Epidermal melanocyte (primary cell): Measurements from ENCODE around the gene AADAT.
A peak's percentile ranks its signal among the peaks of the same experiment; 100 is the strongest.
"Not testable (repeated sequence)": the region's sequence is repeated elsewhere in the genome, so short reads cannot be mapped to it uniquely, and the experiment has no call there.

Experiments
- DNase-seq: peaks from one replicate; pipeline ENCODE4 v3.0.0; 2011; ENCODE audit warnings: low spot score; ENCODE audit not compliant: insufficient read length

Gene AADAT

GRCh38 chr4:170090352-170091052 lies 746 bp upstream of the AADAT start:
- DNase-seq = no peak

DNA sequence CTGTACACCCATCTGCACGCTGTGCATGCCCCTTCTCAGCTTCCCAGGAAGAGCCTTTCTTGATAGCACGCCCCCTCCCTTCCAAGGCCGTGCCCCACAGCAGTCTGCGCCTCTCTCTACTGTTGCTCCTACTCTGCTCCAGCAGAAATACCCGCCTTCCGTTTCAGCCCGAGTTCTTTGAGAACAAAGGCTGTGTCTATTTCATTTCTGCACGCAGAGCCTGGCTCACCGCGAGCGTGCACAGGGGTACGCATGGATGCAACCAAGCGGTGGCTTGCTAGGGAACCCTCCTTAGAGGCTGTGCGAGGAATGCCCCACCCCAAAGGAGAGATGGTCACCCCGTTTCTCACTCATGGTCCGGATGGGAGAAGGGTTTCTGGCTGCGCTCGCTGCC lies 485 bp downstream of the AADAT start:
- peak; percentile 34 for DNase-seq

DNA sequence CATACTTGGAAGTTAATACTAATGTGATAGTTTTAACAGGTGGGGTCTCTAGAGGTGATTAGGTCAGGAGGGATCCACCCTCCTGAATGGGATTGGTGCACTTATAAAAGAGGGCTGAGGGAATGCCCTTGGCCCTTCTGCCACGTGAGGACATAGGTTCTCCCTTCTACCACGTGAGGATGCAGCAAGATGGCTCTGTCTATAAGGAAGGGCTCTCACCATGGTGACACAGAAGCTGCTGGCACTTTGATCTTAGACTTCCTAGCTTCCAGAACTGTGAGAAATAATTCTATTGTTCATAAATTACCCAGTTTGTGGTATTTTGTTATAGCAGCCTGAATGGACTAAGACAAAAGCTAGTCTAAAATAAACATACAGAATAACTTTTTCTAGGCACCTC lies 1.0 kb downstream of the AADAT start:
- no peak for DNase-seq

- DNase-seq = no peak
Measured at GRCh38 chr4:170087163-170087700, 2.5 kb downstream of the AADAT start.

DNA sequence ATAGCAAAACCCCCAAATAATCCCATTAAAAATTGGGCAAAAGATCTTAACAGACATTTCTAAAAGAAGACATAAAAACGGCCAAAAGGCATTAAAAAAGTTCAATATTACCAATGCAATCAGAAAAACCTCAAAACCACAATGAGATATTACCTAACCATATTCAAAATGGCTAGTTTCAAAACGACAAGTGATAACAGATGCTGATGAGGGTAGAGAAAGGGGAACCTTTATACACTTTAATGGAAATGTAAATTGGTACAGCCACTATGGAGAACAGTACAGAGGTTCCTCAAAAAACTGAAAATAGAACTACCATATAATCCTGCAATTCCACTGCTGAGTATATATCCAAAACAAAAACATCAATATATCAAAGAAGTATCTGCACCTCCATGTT lies 6.2 kb downstream of the AADAT start:
- no peak for DNase-seq

DNA sequence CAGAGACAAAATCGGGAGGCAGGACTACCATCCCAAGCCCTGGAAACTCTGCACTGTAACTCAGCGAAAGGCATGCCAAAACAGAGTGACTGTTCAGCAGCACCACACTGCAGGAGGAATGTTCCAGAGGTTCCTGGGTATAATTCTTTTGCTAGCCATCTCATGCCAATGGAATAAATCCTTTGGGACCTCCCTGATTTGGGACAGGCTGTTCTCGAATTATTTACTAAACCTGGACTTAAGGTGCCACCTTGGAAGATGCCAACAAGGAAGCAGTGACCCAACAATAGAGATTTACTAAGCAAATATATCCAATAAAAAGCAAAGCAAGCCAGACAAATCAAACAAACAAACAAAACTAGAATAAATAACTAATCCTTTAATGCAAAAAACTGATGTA lies 9.3 kb downstream of the AADAT start:
- DNase-seq = no peak

DNA sequence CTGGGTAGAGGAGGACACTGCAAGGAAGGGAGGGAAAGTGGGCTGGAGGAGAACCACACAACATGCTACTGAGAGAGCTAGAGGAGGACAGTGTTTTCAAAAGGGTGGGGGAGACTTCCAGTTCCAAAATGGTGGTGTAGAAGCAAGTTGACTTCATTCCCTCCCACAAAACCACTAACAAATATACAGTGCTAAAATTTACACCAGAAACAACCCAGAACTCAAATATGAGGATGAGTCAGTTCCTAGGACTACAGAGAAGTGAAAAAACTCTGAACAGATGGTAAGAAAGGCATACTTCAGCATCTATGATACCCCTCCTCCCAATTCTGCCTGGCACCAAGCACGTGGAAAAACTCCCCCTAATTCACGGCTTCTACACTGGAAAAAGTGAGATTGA lies 9.8 kb downstream of the AADAT start:
- no peak for DNase-seq

DNA sequence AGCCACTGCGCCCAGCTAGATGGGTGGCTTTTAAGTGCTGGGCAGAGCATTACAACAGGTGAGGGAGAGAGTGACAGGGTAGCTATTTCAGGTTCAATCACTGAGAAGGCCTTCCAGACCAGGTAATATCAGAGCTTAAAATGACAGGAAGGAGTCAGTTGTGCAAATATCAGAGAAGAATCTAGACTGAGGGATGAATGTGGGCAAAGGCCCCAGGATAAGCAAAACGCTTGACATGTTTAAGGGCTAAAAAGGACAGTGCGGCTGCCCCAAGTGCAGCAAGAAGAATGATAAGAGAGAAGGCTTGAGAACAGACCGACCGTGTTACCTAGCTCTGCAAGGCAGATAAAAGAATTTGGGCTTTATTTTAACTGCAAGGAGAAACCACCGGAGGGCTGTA lies 18.6 kb downstream of the AADAT start:
- DNase-seq = no peak

DNA sequence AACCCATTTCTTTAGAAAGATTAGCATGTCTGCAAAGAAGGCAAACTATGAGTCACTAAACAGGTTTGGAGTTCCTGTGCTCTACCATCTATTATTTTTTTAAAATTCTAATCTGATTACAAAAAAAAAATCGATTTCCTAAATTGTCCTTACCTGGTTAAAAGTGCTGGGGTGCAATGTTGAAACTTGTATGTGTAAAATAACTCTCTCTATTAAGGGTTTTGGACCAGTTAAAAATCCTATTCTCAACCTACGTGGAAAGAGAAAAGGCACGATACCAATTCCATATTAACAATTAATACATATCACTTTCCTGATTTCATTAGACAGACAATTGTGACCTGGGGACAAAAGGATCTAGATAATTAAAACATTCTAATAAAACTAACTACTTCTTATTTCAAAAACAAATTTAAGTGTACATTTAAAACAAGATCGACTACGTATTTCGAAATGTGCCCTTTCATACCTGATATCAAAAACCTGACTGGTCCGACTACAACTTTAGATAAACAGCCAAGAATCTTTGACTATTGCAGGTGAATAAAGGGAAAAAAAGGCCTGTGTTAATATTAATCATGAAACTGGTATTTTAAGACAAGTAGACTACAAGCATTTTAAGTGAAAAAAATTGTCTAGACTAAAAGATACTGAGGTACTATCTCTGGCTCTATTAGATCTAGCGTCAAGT lies 21.2 kb downstream of the AADAT start:
- no peak for DNase-seq

DNA sequence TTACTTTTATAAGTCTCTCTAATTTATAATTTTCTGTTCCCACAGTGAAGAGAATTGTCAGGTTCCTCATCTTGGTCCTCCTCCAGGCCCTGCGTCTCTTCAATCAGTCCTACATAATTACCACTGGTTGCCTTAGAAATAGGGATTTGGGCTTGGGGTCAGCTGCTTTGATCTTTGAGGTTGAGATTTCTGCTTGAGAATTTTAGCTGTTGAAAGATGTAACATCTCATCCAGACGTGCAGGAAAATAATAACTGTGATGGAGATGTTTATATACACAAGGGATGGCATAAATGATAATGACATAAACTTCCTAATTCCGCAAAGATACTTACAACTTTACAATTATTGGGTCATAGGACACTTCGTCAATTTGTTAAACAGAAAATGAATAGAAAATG lies 30.3 kb downstream of the AADAT start:
- no peak for DNase-seq

DNA sequence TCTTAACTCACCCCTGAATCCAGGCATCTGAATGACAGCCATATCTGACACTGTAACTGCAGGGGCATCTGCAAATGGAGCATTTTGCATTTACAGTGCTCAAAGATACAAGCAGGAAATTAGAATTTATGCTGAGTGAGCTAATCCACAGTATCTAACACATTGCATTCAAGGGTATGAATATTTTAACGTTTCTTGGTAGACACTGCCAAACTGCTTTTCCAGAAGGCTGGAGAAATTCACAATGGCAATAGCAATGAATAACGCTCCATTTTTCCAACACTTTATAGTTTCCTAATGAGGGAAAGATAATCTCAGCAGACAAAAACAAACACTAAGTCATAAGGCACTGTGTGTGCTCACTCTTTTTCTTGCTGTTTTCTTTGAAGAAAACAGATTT lies 30.9 kb downstream of the AADAT start:
- no peak for DNase-seq

DNA sequence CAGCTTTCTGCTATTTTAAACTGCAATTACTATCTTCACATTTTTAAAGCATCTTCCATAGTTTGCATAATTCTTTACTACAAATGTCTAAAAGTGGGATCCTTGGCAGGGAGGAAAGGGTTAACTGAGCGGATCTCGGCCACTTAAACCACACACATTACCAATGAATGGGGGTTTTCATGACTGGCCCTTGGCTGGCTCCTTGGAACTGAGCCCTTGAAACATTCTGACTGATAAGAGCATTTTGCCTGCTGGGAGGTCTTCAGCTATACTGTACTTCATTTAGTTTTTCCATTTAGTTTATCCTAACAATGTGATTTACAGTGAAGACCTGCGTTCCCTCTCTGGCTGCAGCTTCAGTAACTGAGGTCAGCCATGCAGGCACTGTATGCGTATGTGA lies 31.9 kb downstream of the AADAT start:
- DNase-seq = no peak

DNA sequence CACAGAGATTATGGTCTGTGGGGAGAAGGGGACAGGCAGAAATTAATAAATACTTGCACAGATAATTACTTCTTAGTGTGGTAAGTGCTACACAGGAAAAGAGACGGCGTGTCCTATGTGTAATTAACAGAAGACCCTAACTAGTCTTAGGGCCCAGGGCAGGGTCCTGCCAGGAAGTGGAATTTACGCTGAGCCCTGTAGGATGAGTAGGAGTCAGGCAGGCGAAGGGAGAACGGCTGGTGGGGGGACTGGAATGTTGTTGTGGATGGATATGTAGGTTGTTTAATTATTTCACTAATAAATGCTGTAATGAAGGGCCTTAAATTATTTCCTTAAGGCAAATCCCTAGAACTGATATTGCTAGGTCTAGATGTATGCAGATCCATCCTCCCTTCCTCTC lies 36.8 kb downstream of the AADAT start:
- no peak for DNase-seq

- no peak for DNase-seq
Measured at GRCh38 chr4:170051402-170051801, 38.4 kb downstream of the AADAT start.

GRCh38 chr4:170049766-170050165 lies 40.0 kb downstream of the AADAT start:
- no peak for DNase-seq

DNA sequence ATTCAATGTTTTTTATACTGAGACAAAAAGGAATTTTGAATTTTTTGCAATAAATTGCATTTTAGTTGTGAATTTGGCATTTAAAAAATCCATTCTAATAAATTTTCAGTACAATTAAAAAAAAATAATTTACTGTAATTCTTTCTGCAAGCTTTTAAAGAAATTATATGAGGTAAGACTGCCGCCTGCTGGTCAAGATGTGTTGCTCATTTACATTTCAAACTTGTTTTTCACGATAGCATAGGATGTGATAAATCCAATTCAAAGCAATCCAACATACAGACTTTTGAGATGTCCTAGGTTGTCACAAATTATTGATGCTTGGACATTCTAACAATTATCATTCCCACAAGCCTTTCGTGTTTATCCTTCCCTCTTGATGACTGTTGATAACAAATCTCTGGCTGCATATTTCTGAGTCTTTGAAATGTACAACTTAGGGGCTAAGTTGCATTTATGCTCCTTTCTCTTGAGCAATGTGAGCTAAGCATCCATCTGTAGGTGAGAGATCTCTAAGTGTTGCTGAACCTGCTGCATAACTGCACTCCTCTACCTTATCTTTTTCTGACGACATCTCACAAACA lies 41.9 kb downstream of the AADAT start:
- DNase-seq = no peak

DNA sequence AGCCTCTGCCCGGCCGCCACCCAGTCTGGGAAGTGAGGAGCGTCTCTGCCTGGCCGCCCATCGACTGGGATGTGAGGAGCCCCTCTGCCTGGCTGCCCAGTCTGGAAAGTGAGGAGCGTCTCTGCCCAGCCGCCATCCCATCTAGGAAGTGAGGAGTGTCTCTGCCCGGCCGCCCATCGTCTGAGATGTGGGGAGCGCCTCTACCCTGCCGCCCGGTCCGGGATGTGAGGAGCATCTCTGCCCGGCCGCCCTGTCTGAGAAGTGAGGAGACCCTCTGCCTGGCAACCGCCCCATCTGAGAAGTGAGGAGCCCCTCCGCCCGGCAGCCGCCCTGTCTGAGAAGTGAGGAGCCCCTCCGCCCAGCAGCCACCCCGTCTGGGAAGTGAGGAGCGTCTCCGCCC lies 43.6 kb downstream of the AADAT start:
- DNase-seq = not testable (repeated sequence)

DNA sequence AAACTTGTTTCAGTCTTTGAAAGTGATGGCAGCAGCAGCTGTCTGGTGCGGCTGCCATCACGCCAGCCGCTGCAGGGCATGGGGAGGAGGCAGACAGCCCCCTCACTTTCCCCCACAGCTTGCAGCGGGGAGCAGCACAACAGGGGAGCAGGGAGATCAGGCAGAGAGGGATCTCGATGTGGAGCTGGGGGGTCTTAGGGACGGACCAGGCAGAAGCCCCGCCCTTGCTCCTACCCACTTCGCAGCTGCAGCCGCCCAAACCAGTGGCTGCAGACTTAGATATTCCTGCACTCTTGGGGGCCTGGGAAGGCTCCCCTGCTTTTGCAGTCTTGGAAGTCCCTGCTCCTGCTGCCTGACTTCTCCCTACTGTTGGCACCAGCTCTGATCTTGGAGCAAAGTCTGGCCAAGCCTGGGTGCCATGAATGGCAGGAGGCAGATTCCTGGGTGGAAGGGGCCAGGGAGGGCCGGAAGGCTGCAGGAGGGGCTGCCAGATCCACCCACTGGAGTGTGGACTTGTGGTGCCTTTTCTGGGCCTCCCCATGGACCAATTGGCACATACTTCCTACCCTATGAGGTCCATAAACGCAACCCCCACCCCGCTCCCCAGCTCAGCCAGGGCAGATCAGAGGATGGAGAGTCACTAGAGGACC lies 49.6 kb downstream of the AADAT start:
- no peak for DNase-seq

- DNase-seq = no peak
Measured at GRCh38 chr4:170038769-170039168, 51.0 kb downstream of the AADAT start.

DNA sequence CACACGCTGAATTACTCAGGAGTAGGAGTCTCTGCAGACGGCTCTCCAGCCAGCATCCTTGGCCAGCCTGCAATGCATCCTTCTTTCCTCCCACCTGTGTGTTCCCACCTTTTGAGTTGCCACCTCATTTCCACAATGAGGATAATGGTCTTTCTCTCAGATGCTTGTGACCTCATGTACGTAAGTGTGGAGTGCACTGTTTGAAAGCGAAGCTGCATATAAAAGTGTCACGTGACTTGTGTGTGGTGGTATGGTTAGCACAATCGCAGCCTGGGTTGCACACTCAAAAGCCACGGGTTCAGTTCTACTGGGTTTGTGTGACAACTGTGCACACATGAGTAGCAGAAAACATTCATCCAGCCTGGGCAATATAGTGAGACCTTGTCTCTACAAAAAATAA lies 51.5 kb downstream of the AADAT start:
- no peak for DNase-seq

DNA sequence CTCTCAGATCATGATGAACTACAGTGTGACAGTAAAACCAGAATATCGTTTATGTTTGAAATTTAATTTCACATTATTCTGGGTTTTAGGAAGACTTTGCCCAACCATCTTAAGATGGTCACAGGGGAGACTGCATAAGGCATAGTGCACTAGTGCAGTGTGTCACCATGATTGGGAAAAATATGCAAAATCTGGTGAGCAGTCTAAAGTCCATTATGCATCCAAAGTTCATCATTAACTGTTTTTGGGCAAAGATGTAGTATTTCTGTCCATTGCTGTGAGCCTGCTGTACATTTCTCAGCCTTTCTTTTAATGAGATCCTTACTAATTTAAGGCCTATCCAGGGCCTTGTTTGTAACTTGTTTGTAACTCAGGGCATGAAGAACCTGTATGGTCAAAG lies 52.3 kb downstream of the AADAT start:
- DNase-seq = no peak

GRCh38 chr4:170035845-170036244 lies 53.9 kb downstream of the AADAT start:
- DNase-seq = no peak
